GM21367 (cell line): ENCODE measurements around the gene C15orf62.

Experiments used
- ATAC-seq: cut with Tn5 transposase; IDR thresholded peaks from one replicate; pipeline ENCODE4 v1.9.1; 2021; ENCODE audit not compliant: unreplicated experiment

C15orf62 gene

DNA sequence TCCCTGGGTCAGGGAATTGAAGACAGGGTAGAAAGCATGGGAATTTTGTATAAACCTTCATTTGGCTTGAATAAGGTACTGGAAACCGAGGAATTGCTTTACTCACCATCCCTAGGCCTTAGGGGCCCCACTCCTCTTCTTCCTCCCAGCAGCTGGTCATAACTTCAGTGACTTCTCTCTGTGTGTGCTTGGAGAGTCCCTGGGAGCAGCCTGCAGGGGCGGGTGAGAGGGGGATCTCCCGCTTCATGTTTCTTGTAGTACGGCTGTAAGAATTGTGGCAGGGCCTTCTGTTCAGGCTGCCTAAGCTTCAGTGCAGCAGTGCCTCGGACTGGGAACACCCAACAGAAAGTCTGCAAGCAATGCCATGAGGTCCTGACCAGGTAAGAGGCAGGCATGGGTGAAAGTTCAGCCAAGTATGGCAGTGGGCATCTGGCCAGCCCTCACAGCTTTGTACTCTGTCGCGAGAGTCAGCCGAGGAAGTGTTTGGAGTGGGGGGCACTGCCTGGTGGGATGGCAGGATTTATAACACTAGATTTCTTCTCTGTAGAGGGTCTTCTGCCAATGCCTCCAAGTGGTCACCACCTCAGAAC lies 39.2 kb downstream of the C15orf62 start:
- no peak for ATAC-seq

DNA sequence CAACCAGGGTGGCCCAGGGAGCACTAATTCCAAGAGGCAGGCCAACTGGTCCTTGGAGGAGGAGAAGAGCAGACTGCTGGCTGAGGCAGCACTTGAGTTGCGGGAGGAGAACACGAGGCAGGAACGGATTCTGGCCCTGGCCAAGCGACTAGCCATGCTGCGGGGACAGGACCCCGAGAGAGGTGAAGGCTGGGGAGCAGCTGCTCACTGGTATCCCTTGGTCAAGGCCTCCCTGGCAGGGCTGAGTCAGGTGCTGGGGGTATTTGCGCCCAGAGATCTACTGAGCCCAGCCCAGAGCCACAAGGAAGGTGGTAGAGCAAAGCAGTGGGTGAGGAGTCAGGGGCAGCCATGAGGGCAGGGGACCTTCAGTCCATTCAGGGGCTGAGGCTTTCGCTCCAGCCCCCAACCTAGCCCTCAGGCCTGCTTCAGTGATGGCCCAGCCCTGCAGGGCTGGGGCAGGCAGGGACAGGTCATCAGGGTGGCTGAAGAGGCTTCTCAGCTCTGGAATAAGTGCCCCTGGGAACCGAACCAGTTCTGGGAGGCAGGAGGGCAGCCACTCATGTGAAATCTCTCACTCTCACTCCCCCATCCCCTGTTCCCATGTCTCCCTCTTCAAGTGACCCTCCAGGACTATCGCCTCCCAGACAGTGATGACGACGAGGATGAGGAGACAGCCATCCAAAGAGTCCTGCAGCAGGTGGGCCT lies 43.1 kb downstream of the C15orf62 start:
- ATAC-seq, result no peak

- no peak for ATAC-seq
These were observed 45.4 kb downstream of the C15orf62 start for GRCh38 chr15:40815042-40815698.

- no peak for ATAC-seq
These were observed 49.3 kb downstream of the C15orf62 start for GRCh38 chr15:40819048-40819447.

DNA sequence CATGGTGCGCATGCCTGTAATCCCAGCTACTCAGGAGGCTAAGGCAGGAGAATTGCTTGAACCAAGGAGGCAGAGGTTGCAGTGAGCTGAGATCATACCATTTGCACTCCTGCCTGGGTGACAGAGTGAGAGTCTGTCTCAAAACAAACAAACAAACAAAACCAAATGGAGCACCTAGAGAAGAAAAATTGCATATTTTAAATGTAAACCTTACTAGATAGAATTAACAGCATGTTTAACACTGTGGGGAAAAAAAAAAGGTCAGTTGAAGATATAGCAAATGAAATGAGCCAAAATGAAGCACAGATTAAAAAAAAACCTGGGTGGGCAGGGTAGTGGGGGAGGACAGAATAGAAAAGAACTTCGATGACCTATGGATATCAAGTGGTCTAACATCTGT lies 51.4 kb downstream of the C15orf62 start:
- no peak for ATAC-seq
